A673 (cell line): ENCODE results near the gene PLXNB3. TPM values are rescaled to one million over a fixed set of nuclear protein-coding genes. Genes with fewer than 3 reads are reported as not detected.

Experiments
- BruUV-seq: library from RNA; stranded (reverse); fragments of 400-500 nt; replicated peaks from 2 replicates; lab custom pipeline; 2021; lab: Mats Ljungman, UMichigan
- CTCF ChIA-PET: fragments of 300-600 bp; sonication (Branson Sonifier 250); formaldehyde crosslinking; loops from one replicate; lab custom pipeline; 2022; ENCODE audit warnings: antibody characterized with exemption; lab: Charles Lee
- POLR2A ChIA-PET: fragments of 300-600 bp; sonication (Branson Sonifier 250); formaldehyde crosslinking; loops from one replicate; lab custom pipeline; 2022; ENCODE audit warnings: antibody characterized with exemption; ENCODE audit not compliant: low non-redundant PET; lab: Charles Lee
- DNase-seq: peaks from one replicate; pipeline ENCODE4 v3.0.0-alpha.2; 2015; ENCODE audit warnings: low spot score
- H3K27ac ChIP-seq: fragments of 200-600 bp; sonication (generic); 2 replicates; pipeline ENCODE4 v1.5.1; 2016; ENCODE audit warnings: mixed run types, low read depth, mild to moderate bottlenecking, mixed read lengths, antibody characterized with exemption, low read length; ENCODE audit not compliant: poor library complexity, severe bottlenecking
- H3K27me3 ChIP-seq: fragments of 200-600 bp; sonication (generic); replicated peaks from 2 replicates; pipeline ENCODE4 v1.6.1; 2017; ENCODE audit warnings: mixed run types, low read depth, mild to moderate bottlenecking, mixed read lengths, antibody characterized with exemption, low read length; ENCODE audit not compliant: insufficient read depth, poor library complexity
- H3K36me3 ChIP-seq: fragments of 200-600 bp; sonication (generic); 2 replicates; pipeline ENCODE4 v1.6.1; 2016; ENCODE audit warnings: mixed run types, mild to moderate bottlenecking, mixed read lengths, antibody characterized with exemption, low read length; ENCODE audit not compliant: insufficient read depth, poor library complexity, severe bottlenecking
- H3K4me1 ChIP-seq: fragments of 200-600 bp; sonication (generic); 2 replicates; pipeline ENCODE4 v1.6.1; 2017; ENCODE audit warnings: mixed run types, mild to moderate bottlenecking, mixed read lengths, antibody characterized with exemption, low read length; ENCODE audit not compliant: insufficient read depth, poor library complexity, severe bottlenecking
- H3K4me3 ChIP-seq: fragments of 200-600 bp; sonication (generic); 2 replicates; pipeline ENCODE4 v1.5.1; 2016; ENCODE audit warnings: low read depth, mixed run types, mild to moderate bottlenecking, mixed read lengths, low read length; ENCODE audit not compliant: poor library complexity, severe bottlenecking
- H3K9me3 ChIP-seq: fragments of 200-600 bp; sonication (generic); 2 replicates; pipeline ENCODE4 v1.6.1; 2016; ENCODE audit warnings: mixed run types, low read depth, mild to moderate bottlenecking, mixed read lengths, antibody characterized with exemption, low read length; ENCODE audit not compliant: poor library complexity, severe bottlenecking
- CTCF ChIP-seq: fragments of 300-800, 200-600 bp; sonication (generic); conservative IDR thresholded peaks from 2 replicates; pipeline ENCODE4 v1.5.1; 2017; ENCODE audit warnings: low read depth, mild to moderate bottlenecking, antibody characterized with exemption, low read length, moderate library complexity, mixed read lengths
- EZH2 ChIP-seq: fragments of 200-600 bp; sonication (generic); IDR thresholded peaks from 2 replicates; pipeline ENCODE4 v1.6.1; 2017; ENCODE audit warnings: borderline replicate concordance, low read depth, mild to moderate bottlenecking, mixed read lengths, antibody characterized with exemption, low read length; ENCODE audit not compliant: poor library complexity, severe bottlenecking
- intact Hi-C: fragments of 100-400 bp; cut with micrococcal nuclease; formaldehyde crosslinking; loops from one replicate; pipeline ENCODE4 v1.10.0; 2022; ENCODE audit not compliant: unreplicated experiment
- total RNA-seq: library from RNA; stranded (reverse); gene quantifications from 2 replicates; pipeline ENCODE4 v1.2.3, GENCODE V29; 2021

PLXNB3 gene
- total RNA-seq, 1 experiment from 2014 or later: not detected

GRCh38 chrX:153800746-153801145 is 36.7 kb downstream of the PLXNB3 start:
- Histone ChIP-seq H3K36me3 (peaks cover 12% of the 10 kb centered on the region), H3K4me3 (no peak overlapping the region), H3K27me3 (no peaks in the 10 kb centered on the region), H3K27ac (no peak overlapping the region), H3K4me1 (no peaks in the 10 kb centered on the region), H3K9me3 (no peaks in the 10 kb centered on the region)
- CTCF ChIA-PET: no interaction called here
- intact Hi-C loops: no loop called here
- no peak for DNase-seq
- POLR2A ChIA-PET: no interaction called here
- TF ChIP-seq EZH2 (no peak), CTCF (no peak)
- no TSS peak for BruUV-seq

GRCh38 chrX:153801669-153802068 is 37.6 kb downstream of the PLXNB3 start:
- Histone ChIP-seq H3K27me3 (no peaks in the 10 kb centered on the region), H3K27ac (no peak overlapping the region), H3K36me3 (peaks cover 9% of the 10 kb centered on the region), H3K4me1 (no peaks in the 10 kb centered on the region), H3K4me3 (no peak overlapping the region), H3K9me3 (no peaks in the 10 kb centered on the region)
- ChIA-PET POLR2A (interaction anchor here (0.6 kb wide), 1 partner anchor 241 kb away, joined by 10 read pairs; no protein-coding TSS in a partner anchor), CTCF (no interaction called here)
- BruUV-seq: no TSS peak
- DNase-seq: no peak
- TF ChIP-seq EZH2 (no peak), CTCF (no peak)
- intact Hi-C loops: no loop called here

- no TSS peak for BruUV-seq
- H3K4me1 ChIP-seq: no peaks in the 10 kb centered on the region
- peaks cover 5% of the 10 kb centered on the region for H3K36me3 ChIP-seq
- H3K4me3 ChIP-seq: no peak overlapping the region
- CTCF ChIA-PET: no interaction called here
- H3K27me3 ChIP-seq: no peaks in the 10 kb centered on the region
- DNase-seq: no peak
- POLR2A ChIA-PET: no interaction called here
- intact Hi-C loops: no loop called here
- H3K27ac ChIP-seq: no peak overlapping the region
- TF ChIP-seq CTCF (no peak), EZH2 (no peak)
- no peaks in the 10 kb centered on the region for H3K9me3 ChIP-seq
Measured at GRCh38 chrX:153802513-153803045, 38.5 kb downstream of the PLXNB3 start.
